Hematopoietic multipotent progenitor cell treated with erythropoietin and hydrocortisone succinate and interleukin-3 and kit ligand, for 4 days (in vitro differentiated cells): ENCODE measurements around the gene TMEM123.
"Not testable (repeated sequence)": the region's sequence is repeated elsewhere in the genome, so short reads cannot be mapped to it uniquely, and the experiment has no call there.

ENCODE experiments used
- DNase-seq: peaks from one replicate; pipeline ENCODE4 v3.0.0-alpha.2; 2015

The TMEM123 gene

DNA sequence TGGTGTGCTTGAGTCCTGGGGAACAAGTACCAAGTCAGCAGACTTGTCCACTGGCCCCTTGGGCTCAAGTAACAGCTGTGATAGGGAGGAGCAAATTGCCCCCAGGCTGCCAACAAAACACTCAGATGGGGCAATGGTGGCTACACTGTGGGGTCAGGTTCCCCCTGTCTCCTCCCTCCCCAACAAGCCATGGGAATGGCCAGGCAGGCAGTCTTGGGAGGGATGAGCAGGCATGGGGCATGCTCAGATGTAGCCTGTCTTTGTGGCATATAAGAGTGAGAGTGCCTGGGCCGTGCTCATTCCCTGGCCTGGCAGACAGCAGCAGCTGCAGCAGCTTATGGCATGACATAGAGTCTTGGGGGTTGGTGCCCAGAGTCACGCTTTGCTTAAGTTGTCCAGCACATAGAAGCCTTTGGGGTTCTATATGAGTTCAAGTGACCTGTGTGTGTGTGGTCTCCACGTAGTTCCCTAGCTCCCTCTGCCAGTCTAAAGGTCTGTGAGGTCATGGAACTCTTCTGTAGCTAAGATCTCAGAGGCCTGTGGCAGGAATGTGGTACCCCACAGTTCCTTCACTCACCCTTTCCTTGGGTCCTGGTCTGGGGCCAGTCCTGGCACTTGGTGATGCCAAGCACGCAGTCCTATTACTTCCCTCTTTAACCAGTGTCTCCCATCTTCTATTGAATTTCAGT, 60.9 kb downstream of the TMEM123 start:
- DNase-seq: no peak

DNA sequence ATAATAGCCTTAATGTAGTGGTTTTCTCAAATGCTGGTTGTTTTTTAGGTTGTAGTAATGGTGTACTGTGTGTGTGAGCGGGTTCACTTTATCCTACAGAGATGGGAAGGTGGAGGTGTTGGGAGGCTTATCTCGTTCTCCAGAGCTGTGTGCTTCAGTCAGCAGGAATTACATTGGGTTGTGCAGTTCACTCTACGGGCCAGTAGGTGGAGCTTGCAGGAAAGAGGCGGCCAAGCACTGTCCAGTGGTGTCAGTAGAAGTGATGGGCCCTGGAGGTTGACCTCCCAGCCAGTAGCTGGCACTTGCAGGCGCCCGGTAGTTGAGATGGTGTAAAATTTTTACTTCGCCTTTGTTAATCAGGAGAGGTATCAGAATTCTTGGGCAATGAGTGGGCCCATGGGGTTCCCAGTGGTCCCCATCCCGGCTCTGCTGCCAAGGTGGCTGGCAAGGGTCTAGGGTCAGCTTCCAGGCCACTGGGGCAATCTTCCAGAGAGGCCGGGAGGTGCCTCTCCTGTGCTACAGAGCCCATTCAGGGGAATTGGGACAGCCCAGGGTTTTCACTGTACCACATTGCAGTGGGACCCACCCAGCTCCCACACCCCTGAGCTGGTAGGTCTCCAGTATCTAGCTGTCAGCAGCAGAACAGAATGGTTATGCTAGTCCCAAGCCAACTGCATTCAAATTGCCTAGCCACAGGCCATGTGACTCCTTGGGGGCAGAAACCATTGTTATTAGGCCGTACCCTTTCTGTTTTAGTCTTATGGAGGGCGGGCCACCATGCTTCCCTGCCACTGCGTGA, 61.7 kb downstream of the TMEM123 start:
- peak; percentile 83 for DNase-seq

DNA sequence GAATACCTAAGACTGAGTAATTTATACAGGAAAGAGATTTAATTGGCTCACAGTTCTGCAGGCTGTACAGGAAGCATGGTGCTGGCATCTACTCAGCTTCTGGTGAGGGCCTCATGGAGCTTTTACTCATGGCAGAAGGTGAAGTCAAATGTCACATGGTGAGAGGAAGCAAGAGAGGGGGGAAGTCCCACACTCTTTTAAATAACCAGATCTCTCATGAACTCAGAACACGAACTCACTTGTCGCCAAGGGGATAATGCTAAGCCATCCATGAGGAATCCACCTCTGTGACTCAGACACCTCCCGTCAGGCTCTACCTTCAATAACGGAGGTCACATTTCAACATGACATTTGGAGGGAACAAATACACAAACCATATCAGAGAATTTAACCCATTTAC, 63.3 kb downstream of the TMEM123 start:
- no peak for DNase-seq

DNA sequence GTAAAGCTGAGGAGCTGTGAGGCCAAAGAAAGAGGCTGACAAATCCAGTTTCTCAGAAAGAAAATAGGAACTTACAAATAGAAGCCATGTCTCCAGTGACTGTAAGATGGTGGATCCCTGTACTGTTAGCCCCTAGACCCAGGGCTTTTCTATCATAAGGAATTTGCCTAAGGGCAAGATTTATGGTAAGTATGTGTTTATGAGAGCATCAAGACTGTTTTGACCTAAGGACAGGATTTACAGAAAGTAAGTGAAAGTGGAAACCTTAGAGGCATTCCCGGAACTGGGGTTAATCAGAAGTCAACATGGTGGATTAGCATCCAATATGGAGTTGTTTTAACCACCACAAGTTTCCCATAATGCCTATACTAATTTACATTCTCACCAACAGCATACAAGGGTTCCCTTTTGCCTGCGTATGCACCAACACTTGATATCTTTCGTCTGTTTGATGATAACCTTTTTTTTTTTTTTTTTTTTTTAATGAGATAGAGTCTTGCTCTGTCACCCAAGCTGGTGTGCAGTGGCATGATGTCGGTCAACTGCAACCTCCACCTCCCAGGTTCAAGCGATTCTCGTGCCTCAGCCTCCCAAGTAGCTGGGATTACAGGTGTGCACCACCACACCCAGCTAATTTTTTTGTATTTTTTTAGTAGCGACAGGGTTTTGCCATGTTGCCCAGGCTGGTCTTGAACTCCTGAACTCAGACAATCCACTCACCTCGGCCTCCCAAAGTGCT, 65.4 kb downstream of the TMEM123 start:
- no peak for DNase-seq

DNA sequence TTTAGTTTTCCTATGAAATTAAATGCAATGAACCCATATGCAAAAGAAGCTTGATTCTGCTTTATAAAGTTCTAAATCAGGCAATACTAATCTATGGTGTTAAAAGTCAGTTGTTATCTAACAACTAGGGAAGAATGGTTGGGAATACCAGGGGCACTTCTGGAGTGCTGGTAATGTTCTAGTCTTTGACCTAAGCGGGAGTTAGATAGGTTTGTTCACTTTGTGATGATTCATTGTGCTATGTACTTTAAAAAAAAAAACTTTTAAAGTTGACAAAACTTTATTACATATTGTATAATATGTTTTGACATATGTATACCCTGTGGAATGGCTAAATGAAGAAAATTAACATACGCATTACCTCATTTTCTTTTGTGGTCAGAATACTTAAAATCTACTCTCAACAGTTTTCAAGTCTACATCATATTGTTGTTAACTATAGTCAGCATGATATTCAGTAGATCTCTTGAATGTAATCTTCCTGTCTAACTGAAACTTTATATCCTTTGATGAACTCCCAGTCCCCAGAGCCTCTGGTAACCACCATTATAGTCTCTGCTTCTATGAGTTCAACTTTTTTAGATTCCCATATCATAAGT, 66.3 kb downstream of the TMEM123 start:
- DNase-seq: peak; percentile 37

DNA sequence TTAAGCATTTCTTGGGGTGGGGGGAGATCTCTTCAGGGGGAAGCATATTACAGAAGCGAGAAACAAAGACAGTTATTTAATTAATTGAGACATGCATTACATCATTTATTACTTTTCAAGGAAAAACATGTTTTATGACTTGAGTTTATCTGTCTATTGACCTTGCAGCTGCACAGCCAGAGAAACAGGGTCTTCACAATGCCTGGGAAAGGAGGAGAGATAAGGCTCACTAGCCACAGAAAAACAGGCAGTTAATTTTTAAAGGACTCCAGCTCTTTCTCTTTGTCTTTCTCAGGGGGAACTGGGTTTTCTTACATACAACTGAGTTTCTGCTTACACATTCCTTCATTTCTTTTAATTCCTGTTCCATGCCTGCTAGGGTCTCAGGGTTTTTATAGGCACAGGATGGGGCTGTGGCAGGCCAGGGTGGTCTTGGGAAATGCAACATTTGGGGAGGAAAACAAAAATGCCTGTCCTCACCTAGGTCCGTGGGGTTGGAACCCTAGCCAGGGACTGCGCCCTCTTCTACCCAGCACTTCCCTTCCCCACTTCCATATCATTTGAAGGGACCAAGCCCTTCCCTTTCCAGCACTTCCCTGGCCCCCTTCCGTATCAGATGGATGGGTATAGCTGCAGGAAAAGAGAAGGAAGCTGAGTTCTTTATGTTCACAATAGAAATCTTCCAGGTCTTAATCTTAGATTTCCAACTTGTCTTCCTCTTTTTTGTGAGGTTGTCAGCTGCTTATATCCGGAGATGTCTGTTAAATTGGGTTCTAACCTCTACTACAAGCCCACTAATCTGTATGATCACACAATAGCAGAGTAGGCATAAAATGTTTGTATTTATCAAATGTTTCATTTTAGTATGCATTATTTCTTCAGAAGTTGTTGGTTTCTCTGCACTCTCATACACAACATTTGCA, 67.2 kb downstream of the TMEM123 start:
- peak; percentile 67 for DNase-seq

DNA sequence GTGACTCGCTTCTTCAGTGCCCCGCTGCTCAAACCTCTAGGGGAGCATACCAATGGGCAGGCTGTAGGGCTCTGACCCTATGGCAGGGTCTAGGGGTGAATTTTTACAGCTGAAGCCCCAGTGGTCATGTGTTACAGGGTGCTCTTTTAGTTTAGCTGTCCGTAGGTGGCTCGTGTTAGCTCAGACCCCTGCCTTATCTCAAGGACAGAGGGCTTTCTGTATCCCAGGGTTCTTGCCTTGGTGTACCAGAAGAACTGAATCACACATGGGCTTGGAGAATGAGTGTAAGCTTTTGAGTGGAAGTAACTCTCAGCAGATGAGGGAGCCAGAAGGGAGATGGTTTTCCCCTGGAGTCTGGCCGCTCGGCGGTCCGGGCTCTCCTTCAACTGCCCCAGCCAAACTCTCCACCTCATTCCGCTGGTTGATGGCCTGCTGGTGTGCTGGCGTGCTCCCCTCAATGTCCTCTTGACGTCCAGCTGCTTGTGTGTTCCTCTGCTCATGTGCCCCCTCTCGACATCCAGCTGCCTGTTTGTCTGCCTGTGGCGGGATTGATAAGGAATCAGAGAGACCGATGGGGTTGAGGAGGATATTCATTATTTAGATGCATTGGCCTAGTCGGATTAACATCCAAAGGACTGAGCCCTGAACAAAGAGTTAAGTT, 68.0 kb downstream of the TMEM123 start:
- DNase-seq: peak; percentile 82

DNA sequence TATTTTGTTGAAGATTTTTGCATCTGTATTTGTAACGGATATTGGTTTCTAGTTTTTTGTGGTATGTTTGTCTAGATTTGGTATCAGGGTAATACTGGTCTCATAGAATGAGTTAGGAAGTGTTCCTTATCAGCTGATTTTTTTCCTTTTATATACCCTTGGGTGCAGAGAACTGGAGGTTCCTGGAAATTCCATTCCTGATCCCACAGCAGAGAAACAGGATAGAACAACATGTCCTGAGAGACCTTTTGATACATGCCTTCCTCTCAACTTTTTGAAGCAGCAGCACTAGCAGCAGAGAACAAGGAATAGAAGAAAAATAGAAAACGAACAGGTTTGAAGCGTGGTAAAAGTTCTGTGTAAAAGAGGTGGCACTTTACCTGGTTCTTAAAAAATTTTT, 68.7 kb downstream of the TMEM123 start:
- no peak for DNase-seq

DNA sequence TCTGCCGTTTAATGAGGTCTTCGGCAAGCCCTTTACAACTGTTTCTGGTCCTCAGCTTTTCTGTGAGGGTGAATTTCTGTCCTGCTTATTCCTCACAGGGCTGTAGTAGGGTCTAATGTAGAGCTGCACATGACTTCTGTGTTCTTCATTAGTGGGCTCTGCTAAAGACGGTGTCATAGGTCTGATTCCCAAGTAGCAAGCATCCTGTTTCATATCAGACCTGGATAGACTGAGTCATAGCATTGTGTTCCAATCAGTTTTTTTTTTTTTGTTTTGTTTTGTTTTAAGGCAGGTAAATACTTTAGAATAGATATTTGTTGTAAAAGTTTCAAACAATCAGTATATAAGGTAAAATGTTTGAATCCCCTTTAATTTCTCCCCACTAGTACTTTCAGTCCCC, 70.2 kb downstream of the TMEM123 start:
- no peak for DNase-seq

DNA sequence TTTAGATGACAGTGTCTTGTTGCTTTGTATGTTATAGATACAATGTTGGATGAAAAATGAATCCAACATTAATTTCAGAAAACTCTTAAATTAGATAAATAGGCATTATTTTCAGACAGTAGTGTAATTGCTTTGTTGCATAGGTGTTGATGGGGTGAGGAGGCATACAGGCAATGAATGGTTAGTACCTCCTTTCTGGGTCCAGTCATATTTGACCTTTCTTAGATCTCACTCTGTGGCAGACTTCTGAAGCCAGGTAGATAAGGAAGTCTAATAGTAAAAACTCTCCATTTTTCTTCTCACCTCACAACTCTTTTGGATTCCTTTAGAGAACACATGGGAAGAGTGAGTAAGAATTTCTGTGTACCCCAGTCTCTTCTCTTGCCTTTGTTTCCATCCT, 73.7 kb downstream of the TMEM123 start:
- no peak for DNase-seq

DNA sequence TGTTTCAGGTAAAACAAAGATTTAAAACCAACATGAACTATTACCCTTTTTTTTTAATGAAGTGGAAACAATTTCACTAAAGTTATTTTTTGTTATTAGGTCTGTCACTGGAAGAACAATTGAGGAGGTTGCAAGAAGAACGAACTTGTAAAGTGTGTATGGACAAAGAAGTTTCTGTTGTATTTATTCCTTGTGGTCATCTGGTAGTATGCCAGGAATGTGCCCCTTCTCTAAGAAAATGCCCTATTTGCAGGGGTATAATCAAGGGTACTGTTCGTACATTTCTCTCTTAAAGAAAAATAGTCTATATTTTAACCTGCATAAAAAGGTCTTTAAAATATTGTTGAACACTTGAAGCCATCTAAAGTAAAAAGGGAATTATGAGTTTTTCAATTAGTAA, 74.7 kb downstream of the TMEM123 start:
- no peak for DNase-seq

DNA sequence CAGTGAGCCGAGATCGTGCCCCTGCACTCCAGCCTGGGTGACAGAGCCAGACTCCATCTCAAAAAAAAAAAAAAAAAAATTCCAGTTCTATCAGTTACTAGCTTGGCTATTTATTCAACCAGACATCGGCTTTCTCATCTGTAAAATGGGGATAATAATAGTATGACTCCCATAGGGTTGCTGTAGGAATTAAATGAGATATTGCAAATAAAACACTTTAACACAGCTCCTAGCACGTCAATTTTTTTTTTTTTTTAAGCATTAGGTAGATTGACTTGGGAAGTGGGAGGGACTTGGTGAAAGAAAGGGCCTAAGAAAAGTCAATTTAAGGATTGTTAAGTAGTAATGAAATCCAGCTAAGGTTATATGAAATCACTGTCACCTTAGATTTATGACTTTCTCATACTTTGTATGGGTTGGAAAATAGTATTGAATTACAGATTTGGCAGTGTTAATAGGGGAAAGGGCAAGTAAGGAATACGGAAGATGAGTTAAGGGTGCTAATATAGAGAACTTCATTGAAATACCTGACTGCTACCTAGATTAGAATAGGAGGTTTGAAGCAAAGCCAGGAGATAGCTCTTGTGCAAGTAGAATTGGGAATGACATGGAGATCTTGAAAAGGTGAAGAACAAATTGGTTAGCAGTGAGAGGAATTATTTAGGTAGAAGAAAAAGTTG, 76.7 kb downstream of the TMEM123 start:
- no peak for DNase-seq

DNA sequence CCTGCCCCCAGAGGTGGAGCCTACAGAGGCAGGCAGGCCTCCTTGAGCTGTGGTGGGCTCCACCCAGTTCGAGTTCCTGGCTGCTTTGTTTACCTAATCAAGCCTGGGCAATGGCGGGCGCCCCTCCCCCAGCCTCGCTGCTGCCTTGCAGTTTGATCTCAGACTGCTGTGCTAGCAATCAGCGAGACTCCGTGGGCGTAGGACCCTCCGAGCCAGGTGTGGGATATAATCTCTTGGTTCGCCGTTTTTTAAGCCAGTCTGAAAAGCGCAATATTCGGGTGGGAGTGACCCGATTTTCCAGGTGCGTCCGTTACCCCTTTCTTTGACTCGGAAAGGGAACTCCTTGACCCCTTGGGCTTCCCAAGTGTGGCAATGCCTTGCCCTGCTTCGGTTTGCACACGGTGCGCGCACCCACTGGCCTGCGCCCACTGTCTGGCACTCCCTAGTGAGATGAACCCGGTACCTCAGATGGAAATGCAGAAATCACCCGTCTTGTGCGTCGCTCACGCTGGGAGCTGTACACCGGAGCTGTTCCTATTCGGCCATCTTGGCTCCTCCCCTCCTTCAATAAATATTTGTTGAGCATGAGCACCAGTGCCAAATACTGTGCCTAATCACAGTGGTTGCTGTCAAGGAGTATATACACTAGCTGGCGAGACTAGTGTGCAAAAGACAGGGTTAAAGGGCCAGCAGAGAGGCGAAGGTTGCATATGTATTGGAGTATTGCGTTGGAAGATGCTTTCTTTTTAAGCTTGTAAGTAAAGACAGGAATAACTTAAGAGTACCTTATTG, 77.7 kb downstream of the TMEM123 start:
- DNase-seq: not testable (repeated sequence)

DNA sequence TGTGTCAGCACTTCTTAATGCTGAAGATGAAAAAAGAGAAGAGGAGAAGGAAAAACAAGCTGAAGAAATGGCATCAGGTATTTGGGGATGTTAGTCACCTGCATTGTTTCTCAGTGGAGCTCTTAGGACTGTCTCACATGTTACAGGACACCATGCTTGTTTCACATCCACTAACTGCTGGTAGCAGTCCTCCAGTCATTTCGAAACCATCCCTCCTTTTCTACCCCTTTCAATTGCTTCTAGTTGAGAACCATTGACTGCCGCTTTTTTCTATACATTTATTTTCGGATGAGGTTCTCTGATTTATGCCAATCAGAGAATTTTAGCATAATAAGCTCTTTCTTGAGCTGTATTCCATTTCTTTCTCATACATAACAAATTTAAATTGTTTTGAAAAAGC, 84.1 kb downstream of the TMEM123 start:
- no peak for DNase-seq

DNA sequence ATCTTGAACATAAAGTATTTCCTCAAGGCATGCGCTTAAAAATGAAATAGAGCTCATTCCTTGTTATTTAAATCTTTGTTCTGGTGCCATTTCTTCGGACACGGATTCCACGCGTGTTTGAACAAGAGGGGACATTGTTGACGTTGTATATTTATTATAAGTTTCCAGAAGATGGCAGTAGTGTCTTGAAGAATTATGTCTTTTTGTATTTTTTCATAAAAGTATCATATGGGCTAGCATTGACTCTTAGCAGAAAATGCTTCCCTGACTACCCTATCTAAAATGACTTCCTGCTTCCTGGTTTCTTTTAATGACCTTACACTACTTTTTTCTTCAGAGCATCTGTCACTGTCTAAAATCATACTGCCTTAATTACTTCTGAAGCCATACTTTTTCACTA, 85.2 kb downstream of the TMEM123 start:
- DNase-seq: peak; percentile 78

DNA sequence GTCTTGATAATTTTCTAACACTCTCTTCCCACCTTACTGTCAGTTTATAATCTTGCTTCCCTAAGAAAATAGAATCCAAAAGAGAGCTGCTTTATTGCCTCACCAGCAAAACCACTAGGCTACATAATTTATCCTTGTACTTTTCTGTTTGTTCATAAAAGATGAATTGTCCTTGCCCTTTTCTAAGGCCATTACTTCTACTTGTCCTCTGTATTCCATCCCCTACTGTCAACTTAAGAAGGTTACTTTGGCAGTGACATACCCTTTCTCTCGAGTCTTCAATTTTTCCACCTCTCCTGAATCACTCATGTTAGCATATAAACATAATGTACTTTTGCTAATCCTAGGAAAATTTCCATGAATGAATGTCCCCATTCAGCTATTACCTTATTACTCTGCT, 87.6 kb downstream of the TMEM123 start:
- no peak for DNase-seq

DNA sequence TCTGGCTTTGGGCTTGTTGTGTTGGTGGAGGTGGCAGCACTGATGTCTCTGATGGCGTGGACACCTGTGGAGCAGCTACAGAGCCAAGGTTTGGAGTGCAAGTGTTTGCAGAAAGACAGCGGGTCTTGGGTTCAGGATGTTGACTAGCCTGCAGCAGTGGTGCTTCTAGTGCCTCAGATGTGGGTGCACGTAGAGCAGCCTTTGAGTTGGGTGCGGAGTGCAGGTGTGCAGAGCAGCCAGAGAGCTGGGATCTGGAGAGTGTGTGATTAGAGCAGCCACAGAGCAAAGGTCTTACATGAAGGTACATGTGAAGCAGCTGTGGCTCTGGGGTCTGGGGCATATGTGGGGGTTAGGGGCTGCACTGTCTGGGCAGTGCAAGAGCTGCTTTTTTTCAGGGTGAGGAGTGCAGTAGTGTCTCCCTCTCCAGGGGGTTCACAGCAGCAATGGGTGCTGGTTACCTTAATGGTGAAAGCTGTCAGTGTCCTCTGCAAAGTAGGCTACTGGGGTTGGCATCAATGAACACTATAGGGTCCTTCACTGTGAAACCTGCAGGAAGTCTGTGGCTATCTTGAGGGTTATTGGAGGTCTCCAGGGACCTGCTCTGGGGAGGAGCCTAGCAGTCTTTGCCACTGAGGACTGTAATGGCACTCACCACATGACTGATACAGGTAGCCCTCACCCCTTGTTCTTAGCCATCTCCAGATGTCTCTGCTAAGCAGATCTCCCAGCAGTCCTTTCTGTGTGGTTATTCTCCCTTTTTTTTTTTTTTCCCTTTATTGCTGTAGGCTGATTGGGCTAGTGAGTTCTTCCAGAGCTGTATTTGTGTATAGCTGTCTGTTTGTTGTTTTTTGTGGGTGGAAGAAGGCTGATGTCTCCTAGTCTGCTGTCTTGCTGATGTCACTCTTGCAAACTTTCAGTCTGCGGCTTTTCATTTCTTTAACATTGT, 91.2 kb downstream of the TMEM123 start:
- DNase-seq: no peak

DNA sequence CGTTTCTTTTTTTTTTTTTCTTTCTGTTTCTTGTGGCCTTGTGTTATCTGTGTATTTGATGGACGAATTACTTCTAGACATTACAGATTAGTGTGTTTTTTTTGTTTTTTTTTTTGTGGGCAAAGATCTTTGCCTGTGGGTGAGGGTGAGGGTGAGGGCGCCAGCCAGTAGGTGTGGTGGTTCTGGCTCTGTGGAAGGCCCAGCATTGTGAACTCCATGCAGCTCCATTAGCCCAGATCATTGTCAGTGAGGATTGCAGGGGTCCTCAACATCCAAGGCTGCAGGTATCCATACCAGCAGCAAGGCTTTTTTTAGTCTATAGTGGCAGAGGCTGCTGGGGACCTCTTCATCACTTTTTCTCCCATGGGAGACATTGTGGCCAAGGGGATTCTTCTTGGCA, 91.9 kb downstream of the TMEM123 start:
- no peak for DNase-seq

DNA sequence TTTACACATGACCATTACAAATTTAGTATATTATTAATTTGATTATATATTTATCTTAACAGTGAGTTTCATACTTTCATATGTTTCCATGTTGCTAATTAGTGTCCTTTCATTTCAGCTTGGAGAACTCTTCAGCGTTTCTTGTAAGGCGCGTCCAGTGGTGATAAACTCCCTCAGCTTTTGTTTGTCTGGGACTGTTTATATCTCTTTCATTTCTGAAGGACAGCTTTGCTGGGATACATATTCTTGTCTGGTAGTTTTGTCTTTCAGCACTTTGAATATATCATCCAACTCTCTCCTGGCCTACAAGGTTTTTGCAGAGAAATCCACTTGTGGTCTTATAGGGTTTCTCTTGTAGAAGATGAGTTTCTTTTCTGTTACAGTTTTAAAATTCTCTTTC, 93.2 kb downstream of the TMEM123 start:
- DNase-seq: no peak
